Urinary bladder (tissue), 4 donors: ENCODE measurements around the gene ACTR3. TPM values are rescaled to one million over a fixed set of nuclear protein-coding genes. Genes with fewer than 3 reads are reported as not detected.

Experiments
- DNase-seq: peaks from one replicate; pipeline ENCODE4 v3.0.0-alpha.2; 2015; ENCODE audit errors: extremely low spot score
- H3K27ac ChIP-seq: one replicate; pipeline ENCODE4 v1.5.1; 2013; ENCODE audit warnings: low read depth, mild to moderate bottlenecking, moderate library complexity
- H3K36me3 ChIP-seq: one replicate; pipeline ENCODE4 v1.6.1; 2013; ENCODE audit warnings: mild to moderate bottlenecking, moderate library complexity; ENCODE audit not compliant: insufficient read depth
- H3K4me1 ChIP-seq: one replicate; pipeline ENCODE4 v1.6.1; 2013; ENCODE audit warnings: mild to moderate bottlenecking, moderate library complexity; ENCODE audit not compliant: insufficient read depth
- H3K4me3 ChIP-seq: one replicate; pipeline ENCODE4 v1.5.1; 2013; ENCODE audit warnings: low read depth, low read length
- WGBS: extraction: QIAGEN DNeasy Blood & Tissue Kit; methylation state at CpG from one replicate; pipeline ENCODE4 v1.1.7; 2013; 5-methylcytosine and 5-hydroxymethylcytosine counted together
- polyA plus RNA-seq: library from polyadenylated mRNA; stranded (reverse); fragments of 200-250 nt; gene quantifications from one replicate; pipeline ENCODE4 v1.2.3, GENCODE V29; 2013
- total RNA-seq: library from RNA; depleted of rRNA; stranded (reverse); fragments of >200 nt; gene quantifications from one replicate; pipeline ENCODE4 v1.2.3, GENCODE V29; 2014
- donor health status: healthy with polysubstance abuse.
- donor health status: healthy.

Gene ACTR3
- total and polyA plus RNA-seq, 2 donors: 130 to 151 TPM

- WGBS: 59% methylated on average over 2 of the region's 2 CpGs
- no peak for DNase-seq
- Histone ChIP-seq H3K27ac (no peak overlapping the region), H3K4me3 (no peak overlapping the region), H3K36me3 (no peaks in the 10 kb centered on the region), H3K4me1 (peaks cover 2% of the 10 kb centered on the region)
Observed at GRCh38 chr2:113901943-113902342, 12.1 kb downstream of the ACTR3 start.

- DNase-seq: no peak
- Histone ChIP-seq H3K36me3 (no peaks in the 10 kb centered on the region), H3K27ac (no peak overlapping the region), H3K4me1 (no peaks in the 10 kb centered on the region), H3K4me3 (no peak overlapping the region)
- WGBS: 88% methylated on average over 1 of the region's 1 CpG
Observed at GRCh38 chr2:113905886-113906285, 16.0 kb downstream of the ACTR3 start.

- no peak overlapping the region for H3K4me3 ChIP-seq
- H3K36me3 ChIP-seq: no peaks in the 10 kb centered on the region
- no peaks in the 10 kb centered on the region for H3K4me1 ChIP-seq
- H3K27ac ChIP-seq: no peak overlapping the region
- no peak for DNase-seq
- WGBS: 99% methylated on average over 1 of the region's 1 CpG
Observed at GRCh38 chr2:113906647-113907046, 16.8 kb downstream of the ACTR3 start.

GRCh38 chr2:113907297-113907696 lies 17.4 kb downstream of the ACTR3 start:
- 88% methylated on average over 2 of the region's 2 CpGs for WGBS
- DNase-seq: no peak
- H3K4me1 ChIP-seq: no peaks in the 10 kb centered on the region
- no peak overlapping the region for H3K4me3 ChIP-seq
- H3K27ac ChIP-seq: no peak overlapping the region
- no peaks in the 10 kb centered on the region for H3K36me3 ChIP-seq

GRCh38 chr2:113910110-113910717 lies 20.3 kb downstream of the ACTR3 start:
- 90% methylated on average over 5 of the region's 5 CpGs for WGBS
- Histone ChIP-seq H3K27ac (no peak overlapping the region), H3K4me1 (no peaks in the 10 kb centered on the region), H3K36me3 (no peaks in the 10 kb centered on the region), H3K4me3 (no peak overlapping the region)
- DNase-seq: no peak

GRCh38 chr2:113910967-113911678 lies 21.2 kb downstream of the ACTR3 start:
- 70% methylated on average over 6 of the region's 6 CpGs for WGBS
- H3K36me3 ChIP-seq: no peaks in the 10 kb centered on the region
- no peak overlapping the region for H3K27ac ChIP-seq
- H3K4me1 ChIP-seq: no peaks in the 10 kb centered on the region
- H3K4me3 ChIP-seq: no peak overlapping the region
- DNase-seq: no peak

GRCh38 chr2:113915082-113915819 lies 25.4 kb downstream of the ACTR3 start:
- 87% methylated on average over 10 of the region's 10 CpGs for WGBS
- Histone ChIP-seq H3K36me3 (no peaks in the 10 kb centered on the region), H3K4me1 (no peaks in the 10 kb centered on the region), H3K4me3 (no peak overlapping the region), H3K27ac (no peak overlapping the region)
- DNase-seq: no peak

- Histone ChIP-seq H3K4me3 (no peak overlapping the region), H3K27ac (no peak overlapping the region), H3K4me1 (no peaks in the 10 kb centered on the region), H3K36me3 (no peaks in the 10 kb centered on the region)
- WGBS: 91% methylated on average over 1 of the region's 1 CpG
- DNase-seq: no peak
Observed at GRCh38 chr2:113918229-113918628, 28.3 kb downstream of the ACTR3 start.

GRCh38 chr2:113920996-113921395 lies 31.1 kb downstream of the ACTR3 start:
- DNase-seq: no peak
- 90% methylated on average over 3 of the region's 3 CpGs for WGBS
- Histone ChIP-seq H3K27ac (no peak overlapping the region), H3K36me3 (no peaks in the 10 kb centered on the region), H3K4me1 (no peaks in the 10 kb centered on the region), H3K4me3 (no peak overlapping the region)

- no peaks in the 10 kb centered on the region for H3K4me1 ChIP-seq
- DNase-seq: no peak
- no peak overlapping the region for H3K4me3 ChIP-seq
- no peak overlapping the region for H3K27ac ChIP-seq
- WGBS: 96% methylated on average over 6 of the region's 6 CpGs
- H3K36me3 ChIP-seq: no peaks in the 10 kb centered on the region
Observed at GRCh38 chr2:113922335-113922734, 32.4 kb downstream of the ACTR3 start.

- no peak for DNase-seq
- 91% methylated on average over 3 of the region's 3 CpGs for WGBS
- H3K4me1 ChIP-seq: no peaks in the 10 kb centered on the region
- H3K27ac ChIP-seq: no peak overlapping the region
- no peaks in the 10 kb centered on the region for H3K36me3 ChIP-seq
- no peak overlapping the region for H3K4me3 ChIP-seq
Observed at GRCh38 chr2:113922784-113923183, 32.9 kb downstream of the ACTR3 start.

GRCh38 chr2:113925884-113926283 lies 36.0 kb downstream of the ACTR3 start:
- no peaks in the 10 kb centered on the region for H3K36me3 ChIP-seq
- no peak for DNase-seq
- H3K27ac ChIP-seq: no peak overlapping the region
- no peaks in the 10 kb centered on the region for H3K4me1 ChIP-seq
- H3K4me3 ChIP-seq: no peak overlapping the region
- 75% methylated on average over 6 of the region's 6 CpGs for whole genome bisulfite sequencing

- no peak for DNase-seq
- Histone ChIP-seq H3K4me1 (no peaks in the 10 kb centered on the region), H3K4me3 (no peak overlapping the region), H3K27ac (no peak overlapping the region), H3K36me3 (no peaks in the 10 kb centered on the region)
- WGBS: 98% methylated on average over 3 of the region's 3 CpGs
Observed at GRCh38 chr2:113926314-113926713, 36.4 kb downstream of the ACTR3 start.

- Histone ChIP-seq H3K4me3 (no peak overlapping the region), H3K36me3 (no peaks in the 10 kb centered on the region), H3K27ac (no peak overlapping the region), H3K4me1 (no peaks in the 10 kb centered on the region)
- WGBS: 91% methylated on average over 1 of the region's 1 CpG
- no peak for DNase-seq
Observed at GRCh38 chr2:113930448-113930847, 40.6 kb downstream of the ACTR3 start.
